Activated T-cell treated with anti-CD3 and anti-CD28 coated beads for 48 hours (primary cell): ENCODE results near the gene CPNE7.

Experiments
- DNase-seq: peaks from one replicate; pipeline ENCODE4 v3.0.0-alpha.2; 2020; ENCODE audit warnings: low read depth

The CPNE7 gene

DNA sequence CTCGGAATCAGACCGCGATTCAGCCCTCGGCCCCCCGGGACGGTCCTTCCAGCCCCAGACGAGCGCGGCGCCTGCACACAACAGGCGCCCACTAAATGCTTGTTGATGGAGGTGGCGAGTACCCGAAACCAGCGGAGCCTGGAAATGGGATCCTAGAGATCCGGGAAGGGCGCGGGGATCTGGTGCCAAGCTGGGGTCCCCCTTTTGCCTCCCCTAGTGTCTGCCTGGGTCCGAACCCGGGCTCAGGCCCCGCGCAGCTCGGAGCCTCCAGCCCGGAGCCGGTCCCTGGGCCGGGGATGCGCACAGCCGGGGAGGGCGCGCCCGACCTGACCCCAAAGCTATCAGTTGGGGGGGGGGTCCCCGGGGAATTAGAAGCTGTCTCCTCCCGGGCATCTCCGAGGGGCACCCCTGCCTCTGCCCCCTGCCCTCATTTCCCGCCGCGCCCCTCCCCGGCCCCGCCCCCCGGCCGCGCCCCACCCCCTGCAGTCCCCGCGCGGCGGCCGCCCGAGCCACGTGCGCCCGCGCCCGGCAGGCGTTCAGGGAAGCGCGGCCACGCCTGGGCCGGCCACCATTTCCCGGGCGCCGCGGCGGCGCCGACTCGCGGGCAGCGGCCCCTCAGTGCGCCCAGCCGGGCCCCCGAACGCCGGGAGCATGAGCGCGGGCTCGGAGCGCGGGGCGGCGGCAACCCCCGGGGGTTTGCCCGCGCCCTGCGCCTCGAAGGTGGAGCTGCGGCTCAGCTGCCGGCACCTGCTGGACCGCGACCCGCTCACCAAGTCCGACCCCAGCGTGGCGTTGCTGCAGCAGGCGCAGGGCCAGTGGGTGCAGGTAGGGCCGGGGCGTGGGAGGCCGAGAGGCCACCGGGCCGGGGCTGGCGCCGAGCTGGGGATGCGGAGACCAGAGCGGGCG is at the start of gene CPNE7:
Gene CPNE7 (plus strand): TSS at position 512 of the 906 bp plus-strand sequence. CDS start 140 bp downstream, at position 652.
- no peak for DNase-seq

- DNase-seq = no peak
Measured at GRCh38 chr16:89529097-89529496, 46.5 kb upstream of the CPNE7 start.

- DNase-seq = no peak
Measured at GRCh38 chr16:89530401-89531381, 44.9 kb upstream of the CPNE7 start.

DNA sequence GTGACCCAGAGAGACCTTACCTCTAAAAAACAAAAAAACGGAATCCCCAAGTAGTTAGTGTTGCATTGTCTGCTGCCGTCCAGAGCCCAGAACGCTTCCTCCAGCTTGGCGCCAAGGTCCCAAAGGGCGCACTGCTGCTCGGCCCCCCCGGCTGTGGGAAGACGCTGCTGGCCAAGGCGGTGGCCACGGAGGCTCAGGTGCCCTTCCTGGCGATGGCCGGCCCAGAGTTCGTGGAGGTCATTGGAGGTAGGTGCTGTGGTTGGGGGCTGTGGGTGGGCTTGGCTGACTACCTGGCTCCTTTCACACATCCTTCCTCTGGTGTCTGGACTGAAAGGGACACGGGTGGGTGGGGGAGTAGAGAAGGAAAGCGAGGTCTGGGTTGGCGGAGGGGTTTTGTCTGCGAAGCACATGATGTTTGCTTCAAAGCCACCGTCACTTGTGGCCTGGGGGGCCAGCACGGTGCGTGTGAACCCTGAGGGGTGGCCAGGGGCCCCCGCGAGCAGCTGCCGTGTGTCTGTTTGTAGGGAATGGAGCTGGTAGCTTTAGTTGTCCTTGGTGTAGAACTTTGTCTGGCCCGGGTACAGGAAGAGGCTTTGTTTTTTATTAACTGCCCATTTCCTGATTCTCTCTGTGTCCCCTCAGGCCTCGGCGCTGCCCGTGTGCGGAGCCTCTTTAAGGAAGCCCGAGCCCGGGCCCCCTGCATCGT is 43.6 kb upstream of the CPNE7 start:
- DNase-seq = no peak

GRCh38 chr16:89534252-89534756 is 41.3 kb upstream of the CPNE7 start:
- no peak for DNase-seq

DNA sequence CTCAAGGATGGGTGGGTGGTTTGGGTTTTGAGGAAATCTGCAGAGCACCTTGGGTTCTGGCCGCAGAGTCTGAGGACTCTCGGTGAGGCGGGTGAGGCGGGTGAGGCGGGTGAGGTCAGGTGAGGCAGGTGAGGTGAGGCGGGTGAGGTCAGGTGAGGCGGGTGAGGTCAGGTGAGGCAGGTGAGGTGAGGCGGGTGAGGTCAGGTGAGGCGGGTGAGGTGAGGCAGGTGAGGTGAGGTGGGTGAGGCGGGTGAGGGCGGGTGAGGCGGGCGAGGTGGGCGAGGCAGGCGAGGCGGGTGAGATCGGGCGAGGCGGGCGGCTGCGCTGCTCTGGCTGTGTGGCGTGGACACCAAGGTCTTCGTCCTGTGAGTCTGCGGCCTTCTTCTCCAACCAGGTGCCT is 39.2 kb upstream of the CPNE7 start:
- DNase-seq = no peak

GRCh38 chr16:89536886-89537548 is 38.5 kb upstream of the CPNE7 start:
- no peak for DNase-seq

DNA sequence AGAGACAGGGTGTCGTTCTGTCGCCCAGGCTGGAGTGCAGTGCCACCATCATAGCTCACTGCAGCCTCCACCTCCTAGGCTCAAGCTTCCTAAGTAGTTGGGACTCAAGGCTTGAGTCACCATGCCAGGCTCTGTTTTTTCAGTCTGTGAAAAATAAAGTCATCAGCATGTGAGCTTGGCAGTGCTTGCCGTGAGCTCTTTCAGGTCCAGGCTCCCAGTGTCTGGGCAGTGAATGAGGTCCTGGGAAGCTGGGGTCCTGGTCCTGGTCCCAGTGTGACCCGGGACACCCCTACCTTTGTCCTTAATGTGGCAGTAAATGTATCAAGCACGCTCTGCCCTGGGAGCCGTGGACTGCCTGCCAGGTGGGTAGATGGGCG is 38.0 kb upstream of the CPNE7 start:
- DNase-seq = no peak

DNA sequence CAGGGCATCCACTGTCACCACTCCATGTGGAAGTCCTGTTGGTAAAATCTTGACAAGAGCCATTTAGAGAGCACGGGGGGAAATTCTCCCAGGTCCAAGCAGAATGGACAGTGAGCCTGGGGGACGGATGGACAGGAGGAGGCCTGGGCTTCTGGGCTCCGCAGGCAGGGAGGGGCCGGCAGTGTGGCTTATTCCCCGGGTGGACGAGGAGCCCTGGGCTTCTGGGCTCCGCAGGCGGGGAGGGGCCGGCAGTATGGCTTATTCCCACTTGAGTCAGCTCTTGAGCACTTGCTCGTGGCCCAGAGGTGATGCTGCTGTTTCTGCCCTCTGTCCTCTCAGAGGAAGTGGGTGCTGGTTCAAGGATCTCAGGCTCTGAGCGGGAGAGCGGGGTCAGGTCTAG is 37.3 kb upstream of the CPNE7 start:
- DNase-seq = no peak

DNA sequence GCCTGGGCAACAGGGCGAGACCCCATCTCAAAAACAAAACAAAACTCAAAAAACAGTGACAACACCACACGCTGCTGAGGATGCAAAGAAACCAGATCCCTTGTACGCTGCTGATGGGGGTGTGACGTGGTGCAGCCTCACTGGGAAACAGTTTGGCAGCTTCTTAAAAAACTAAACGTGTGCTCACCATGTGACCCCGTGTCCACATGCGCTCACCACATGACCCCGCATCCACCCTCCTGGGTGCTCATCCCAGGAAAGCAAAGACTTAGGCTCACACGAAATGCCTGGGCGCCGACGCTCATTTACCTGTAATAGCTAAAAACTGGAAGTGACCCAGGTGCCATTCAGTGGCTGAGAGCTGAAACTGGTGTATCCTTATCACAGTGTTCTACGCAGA is 35.0 kb upstream of the CPNE7 start:
- DNase-seq = no peak

DNA sequence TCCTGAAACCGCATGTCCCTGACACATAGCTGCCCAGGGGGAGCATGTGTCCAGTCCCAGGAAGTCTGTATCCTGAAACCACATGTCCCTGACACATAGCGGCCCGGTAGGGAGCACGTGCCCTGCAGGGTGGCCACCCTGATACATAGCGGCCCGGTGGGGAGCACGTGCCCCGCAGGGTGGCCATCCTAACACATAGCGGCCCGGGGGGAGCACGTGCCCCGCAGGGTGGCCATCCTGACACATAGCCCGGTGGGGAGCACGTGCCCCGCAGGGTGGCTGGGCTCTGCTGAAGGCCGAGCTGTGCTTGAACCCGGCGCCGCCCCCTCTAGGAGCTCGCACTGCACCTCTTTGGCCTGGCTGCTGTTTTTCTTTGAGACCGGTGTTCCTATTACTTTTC is 33.8 kb upstream of the CPNE7 start:
- no peak for DNase-seq

DNA sequence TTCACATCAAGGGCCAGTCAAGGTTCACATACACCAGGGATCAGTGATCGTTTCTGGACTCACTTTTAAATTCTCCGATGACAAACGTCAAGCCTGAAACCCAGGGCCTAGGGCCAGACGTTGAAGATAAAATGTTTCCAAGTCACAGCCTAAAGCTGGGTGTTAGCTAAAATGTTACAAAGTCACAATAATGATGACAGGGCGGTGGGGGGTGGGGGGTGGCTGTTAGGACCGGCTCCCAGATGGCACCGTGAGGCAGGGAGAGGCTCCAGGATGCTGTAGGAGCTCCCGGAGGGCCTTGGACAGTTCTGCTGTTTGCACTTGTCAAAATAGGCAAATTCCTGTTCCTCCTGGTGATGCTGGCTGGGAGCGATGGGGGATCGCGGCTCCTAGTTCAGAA is 31.4 kb upstream of the CPNE7 start:
- no peak for DNase-seq

DNA sequence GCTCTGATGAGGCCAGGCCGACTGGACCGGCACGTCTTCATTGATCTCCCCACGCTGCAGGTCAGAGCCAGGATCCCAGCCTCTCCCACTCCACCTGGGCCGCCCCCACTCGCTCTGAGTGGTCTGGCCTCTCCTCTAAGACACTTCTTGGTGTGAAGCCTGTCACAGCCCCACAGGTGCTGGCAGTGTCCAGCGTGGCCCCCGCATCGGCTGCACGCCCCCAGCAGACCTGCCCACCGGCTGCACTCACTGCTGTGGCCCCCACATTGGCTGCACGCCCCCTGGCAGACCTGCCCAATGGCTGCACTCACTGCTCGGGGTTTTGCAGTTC is 30.9 kb upstream of the CPNE7 start:
- no peak for DNase-seq

GRCh38 chr16:89545044-89545830 is 30.3 kb upstream of the CPNE7 start:
- no peak for DNase-seq

- no peak for DNase-seq
Measured at GRCh38 chr16:89545831-89546574, 29.6 kb upstream of the CPNE7 start.

- no peak for DNase-seq
Measured at GRCh38 chr16:89546781-89547180, 28.8 kb upstream of the CPNE7 start.

GRCh38 chr16:89547291-89547690 is 28.3 kb upstream of the CPNE7 start:
- no peak for DNase-seq

- DNase-seq = no peak
Measured at GRCh38 chr16:89547860-89548259, 27.7 kb upstream of the CPNE7 start.

- no peak for DNase-seq
Measured at GRCh38 chr16:89548344-89549006, 27.1 kb upstream of the CPNE7 start.
